GM18861 (cell line): ENCODE results near the gene KMT5B.

Source experiments
- ATAC-seq: cut with Tn5 transposase; IDR thresholded peaks from one replicate; pipeline ENCODE4 v1.9.1; 2021; ENCODE audit not compliant: unreplicated experiment

The KMT5B gene

DNA sequence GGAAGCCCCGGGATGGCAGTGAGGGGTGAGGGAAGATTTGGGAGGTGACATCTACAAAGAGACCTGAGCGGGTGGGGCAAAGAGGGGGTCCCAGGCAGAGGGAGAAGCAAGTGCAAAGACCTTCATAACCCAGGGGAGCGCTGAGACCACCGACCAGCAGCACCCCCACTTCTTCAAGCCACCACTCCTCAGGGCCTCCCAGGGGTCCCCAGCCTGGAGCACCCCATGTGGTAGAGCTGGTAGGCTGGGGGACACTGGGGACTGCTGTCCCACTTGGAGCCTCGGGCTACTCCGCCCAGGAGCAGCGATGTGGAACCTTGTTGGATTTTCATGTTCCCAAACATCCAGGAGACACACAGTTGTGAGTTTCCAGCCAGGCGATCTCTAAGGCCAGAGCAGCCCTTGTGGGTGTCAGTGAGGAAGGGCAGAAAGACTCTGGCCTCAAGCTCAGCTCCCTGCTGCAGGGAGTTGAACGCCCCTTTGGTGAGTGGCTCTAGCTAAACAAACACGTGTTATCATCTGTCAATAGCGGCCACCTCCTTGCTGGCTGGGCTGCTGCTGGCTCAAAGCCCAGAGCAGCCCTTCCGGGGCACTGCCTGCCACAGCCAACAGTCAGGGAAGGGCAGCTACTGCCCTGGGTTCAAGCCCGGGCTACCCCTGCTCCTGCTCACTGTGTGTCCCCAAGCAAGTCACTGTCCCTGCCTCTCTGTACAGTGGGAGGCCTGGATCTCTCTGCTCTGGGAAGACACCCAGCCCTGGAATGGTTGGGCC is 66.2 kb downstream of the KMT5B start:
- no peak for ATAC-seq

DNA sequence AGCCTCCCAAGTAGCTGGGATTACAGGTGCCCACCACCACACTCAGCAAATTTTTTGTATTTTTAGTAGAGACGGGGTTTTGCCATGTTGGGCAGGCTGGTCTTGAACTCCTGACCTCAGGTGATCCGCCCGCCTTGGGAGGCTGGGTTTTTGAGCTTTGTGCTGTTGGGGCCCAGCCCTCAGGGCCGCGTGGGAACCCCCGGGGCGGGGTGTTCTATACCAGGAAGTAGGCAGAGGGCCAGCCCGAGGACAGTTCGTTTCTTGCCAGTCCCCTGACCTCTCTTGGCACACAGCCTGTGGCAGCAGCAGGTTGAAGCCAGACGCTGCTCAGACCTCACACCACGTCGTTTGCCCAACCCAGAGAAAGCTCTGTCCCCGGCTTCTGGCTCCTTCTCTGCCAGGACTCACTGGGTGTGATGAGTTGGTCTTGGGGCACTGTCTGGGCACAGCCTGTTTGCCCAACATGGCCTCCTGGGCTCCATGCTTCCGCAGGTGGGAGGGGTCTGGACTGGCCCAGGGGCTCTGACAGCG is 67.0 kb downstream of the KMT5B start:
- no peak for ATAC-seq

DNA sequence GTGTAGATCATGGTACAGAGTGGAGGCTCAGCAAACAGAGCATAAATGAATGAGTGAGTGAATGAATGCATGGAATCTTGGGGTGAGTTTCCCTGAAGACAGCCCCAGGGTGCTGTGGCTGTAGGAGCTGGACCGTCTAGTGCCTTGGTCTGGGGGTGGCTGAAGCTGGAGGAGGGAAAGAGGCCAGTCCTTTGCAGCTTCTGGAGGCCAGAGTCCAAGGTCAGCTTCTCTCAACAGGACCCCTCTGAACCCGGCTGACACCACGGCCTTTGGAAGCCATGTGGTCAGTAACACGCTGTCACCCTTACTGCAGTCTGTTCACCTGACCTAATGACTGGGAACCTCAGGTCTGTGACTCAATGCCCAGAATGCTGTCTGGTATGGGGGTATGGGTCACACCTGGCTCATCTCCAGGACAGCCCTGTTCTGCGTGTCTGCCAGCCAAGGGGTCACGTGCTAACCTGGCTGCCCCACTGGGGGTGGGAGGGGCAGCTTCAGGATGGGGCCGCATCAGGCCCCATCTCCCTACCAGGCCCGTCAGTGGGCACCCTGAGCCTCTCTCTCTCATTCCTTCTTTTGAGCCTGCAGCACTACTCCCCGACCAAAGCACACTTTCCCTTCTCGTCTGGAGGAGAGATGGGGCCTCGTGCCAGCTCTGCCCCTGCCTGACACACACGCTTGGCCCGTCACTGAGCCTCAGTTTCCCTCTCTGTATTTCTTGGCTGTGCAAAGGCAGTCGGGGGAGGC is 67.8 kb downstream of the KMT5B start:
- ATAC-seq = no peak

GRCh38 chr11:68143310-68143689 is 69.8 kb downstream of the KMT5B start:
- ATAC-seq = no peak

GRCh38 chr11:68142441-68143309 is 70.4 kb downstream of the KMT5B start:
- no peak for ATAC-seq

GRCh38 chr11:68142028-68142412 is 71.1 kb downstream of the KMT5B start:
- ATAC-seq = no peak

GRCh38 chr11:68141246-68142027 is 71.7 kb downstream of the KMT5B start:
- no peak for ATAC-seq

DNA sequence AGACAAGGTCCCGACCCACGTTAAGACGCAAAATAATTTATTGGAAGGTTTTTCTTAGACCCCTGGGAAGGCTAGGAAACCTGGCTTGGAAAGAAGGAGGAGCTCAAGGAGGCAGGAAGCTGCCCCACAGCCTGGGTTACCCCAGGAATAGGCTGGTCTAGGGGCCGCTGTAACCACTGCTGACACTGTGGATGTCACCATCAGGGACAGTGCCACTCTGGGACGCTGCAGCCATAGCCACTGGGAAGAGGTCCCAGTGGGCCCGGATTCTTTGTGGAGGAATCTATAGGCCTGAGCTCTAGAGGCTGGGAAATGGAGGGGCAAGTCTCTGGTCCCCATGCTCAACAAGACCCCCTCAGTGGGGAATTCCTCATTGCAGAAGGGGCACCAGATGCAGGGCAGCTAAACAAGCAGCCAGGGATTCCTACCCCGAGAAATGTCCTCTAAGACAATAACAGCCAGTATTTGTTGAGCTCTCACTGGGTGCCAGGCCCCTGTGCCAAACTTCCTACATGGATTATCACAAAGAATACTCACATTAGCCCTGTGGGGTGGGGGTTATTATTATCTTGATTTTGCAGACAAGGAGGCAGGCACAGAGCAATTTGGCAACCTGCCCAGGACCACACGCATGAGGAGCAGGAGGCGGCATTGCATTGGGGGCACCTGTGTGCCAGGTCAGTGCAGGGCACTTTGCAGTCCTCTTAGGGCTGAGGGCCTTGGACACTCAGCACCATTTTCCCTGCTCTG is 72.4 kb downstream of the KMT5B start:
- ATAC-seq = no peak

DNA sequence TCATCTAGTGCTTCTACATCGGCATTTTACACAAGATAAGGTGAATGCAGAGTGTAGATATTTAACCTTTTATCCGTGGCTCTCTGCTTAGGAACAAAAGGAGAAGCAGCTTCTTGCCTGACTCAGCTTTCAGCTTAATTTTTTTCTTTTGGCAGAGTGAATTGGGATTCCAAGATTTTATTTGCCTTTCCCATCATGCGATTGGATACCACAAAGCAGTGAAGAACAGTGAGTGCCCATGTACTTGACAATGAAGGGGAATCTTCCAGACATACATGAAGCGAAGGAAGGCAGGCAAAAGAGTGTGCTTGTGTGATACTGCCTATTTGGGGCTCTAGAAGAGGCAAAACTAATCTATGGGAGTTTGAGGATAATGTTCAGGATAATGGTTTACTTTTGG is 74.9 kb downstream of the KMT5B start:
- no peak for ATAC-seq

DNA sequence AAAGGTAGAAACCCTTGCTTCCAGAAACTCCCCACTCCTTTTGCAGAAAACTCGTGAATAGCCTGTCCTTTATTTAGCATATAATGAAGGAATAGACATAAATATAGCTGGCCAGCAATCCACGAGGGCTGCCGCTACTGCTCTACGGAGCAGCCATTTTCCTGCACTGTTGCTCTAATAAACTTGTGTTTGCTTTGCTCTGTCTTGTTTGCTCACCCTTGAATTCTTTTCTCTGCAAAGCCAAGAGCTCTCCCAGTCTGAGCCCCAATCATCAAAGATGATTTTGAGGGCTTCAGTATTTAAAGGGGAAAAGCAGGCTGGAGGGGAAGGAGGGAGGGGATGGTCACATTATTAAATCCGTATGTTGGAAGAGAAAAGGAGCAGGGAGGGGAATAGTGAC is 75.3 kb downstream of the KMT5B start:
- ATAC-seq = no peak

GRCh38 chr11:68136866-68137265 is 76.2 kb downstream of the KMT5B start:
- no peak for ATAC-seq

DNA sequence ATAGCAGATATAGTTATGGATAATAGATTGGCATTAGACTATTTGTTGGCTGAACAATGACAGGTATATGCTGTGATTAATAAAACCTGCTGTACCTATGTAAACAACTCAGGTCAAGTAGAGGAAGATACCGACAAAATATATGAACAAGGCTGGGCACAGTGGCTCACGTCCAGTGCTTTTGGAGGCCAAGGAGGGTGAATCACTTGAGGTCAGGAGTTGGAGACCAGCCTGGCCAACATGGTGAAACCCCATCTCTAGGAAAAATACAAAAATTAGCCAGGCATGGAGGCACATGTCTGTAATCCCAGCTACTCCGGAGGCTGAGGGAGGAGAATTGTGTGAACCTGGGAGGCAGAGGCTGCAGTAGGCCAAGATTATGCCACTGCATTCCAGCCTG is 77.9 kb downstream of the KMT5B start:
- ATAC-seq = no peak

DNA sequence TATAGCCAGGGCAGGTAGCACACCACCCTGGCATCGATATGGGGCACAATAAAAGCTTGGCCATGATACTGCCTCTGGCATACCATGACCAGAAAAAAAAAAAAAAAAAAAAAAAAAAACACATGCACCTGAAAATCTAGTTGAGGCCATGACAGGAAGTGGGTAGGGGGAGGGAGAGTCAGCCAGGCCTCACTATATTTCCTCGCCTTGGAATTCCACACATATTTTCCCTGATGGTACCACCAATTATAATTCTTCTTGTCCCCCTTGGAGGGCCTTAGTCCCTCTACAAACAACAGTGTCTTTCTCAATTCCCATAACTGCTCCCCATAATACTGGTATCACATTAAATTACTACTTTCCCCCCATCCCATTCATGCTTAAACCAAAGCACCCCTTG is 79.3 kb downstream of the KMT5B start:
- no peak for ATAC-seq

- no peak for ATAC-seq
These were observed 83.0 kb downstream of the KMT5B start for GRCh38 chr11:68130121-68130520.

GRCh38 chr11:68128682-68129327 is 84.3 kb downstream of the KMT5B start:
- no peak for ATAC-seq

DNA sequence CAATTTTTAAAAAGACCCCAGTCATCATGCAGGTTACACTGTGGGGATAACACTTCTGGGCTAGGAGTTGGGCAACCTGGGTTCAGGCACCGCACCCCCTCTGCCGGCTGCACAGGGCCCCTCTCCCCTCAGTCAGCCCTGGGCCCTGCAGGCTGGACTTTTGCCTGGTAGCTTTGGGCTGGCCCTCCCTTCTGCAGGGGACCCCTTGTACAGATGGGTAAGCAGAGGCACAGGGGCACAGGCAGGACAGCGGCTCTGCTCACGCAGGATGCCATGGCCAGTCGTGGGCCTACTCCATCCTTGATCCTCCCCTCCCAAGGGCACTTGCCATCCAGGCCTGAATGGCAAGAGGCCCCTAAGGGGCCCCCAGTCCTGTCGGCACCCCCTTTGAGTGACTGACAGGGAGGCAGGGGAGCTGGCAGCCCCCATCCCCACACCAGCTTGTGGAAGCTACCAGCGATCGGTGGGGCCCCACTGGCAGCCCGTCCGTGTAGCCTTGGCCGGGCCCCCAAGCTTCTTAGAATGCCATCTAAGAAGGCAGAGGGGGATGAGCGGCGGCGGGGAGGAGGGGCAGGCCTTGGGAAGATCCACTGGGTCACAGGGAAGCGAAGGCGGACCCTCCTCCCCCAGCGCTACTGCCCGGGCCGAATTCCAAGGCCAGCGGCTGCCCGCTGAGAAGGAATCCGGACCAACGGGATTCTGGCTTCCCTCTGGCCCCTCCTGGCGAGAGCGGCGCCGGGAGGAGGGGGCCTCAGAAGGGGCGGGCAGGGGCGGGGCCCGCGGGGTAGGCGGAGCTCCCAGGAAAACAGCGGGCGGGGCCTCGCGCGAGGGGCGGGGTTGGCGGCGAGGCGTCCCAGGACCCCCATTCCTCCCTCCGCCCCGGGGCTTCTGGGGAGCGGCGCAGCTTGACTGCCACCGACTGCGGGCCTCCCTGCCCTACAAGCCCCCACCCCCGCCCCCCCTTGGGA is 85.1 kb downstream of the KMT5B start:
- ATAC-seq = no peak

DNA sequence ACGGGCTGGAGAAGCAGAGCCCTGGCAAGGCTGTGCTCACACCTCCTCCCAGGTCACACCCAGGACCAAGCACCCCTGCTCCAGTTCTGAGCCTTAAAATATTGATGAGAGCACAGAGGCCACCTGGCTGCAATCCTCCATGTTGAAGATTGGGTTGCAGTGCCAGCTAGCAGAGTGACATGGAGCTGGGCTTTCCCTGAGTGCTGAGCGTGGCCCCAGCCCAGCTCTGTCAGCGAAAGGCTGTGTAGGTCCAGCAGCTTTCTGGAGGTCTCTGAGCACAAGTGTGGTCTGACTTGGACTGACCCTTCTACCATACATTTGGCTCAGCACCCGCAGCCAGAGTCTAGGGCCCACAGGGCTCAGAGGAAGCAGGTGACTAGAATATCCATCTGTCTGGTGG is 87.9 kb downstream of the KMT5B start:
- ATAC-seq = no peak

- no peak for ATAC-seq
These were observed 90.1 kb downstream of the KMT5B start for GRCh38 chr11:68122936-68123539.
